GM12801 (cell line): ENCODE data around the gene USP49.

Experiments
- CTCF ChIP-seq: IDR thresholded peaks from one replicate; pipeline ENCODE4 v1.5.1; 2011; ENCODE audit warnings: control low read depth; ENCODE audit not compliant: insufficient read length; ENCODE audit errors: extremely low read depth

Gene USP49

GRCh38 chr6:41858703-41859102 is 36.5 kb downstream of the USP49 start:
- no peak for TF ChIP-seq CTCF

GRCh38 chr6:41850861-41851260 is 44.3 kb downstream of the USP49 start:
- no peak for TF ChIP-seq CTCF

DNA sequence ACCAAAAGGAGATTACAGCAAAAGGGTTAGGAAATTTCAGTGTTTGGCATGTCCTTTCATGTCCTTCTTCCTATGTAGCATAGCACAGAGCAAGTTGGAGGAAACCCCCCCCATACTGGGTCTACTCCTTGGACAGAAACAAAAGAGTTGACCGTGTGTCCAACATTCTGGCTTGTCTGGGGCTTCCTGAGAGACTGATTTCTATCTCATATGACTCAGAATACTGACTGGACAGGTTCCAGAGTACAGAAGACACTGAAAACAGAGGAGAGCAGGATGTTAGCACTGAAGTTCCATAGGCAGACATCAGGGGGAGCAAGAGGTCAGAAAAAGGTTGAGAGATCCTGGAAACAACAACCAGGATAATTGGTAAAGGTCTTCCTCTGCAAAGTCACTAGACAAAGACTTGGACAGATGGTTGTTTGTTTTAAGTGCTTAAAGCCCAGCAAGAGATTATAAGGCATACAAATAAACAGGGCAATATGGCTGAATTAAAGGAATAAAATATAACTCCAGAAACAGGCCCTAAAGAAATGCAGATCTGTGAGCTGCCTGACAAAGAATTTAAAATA is 48.4 kb downstream of the USP49 start:
- no peak for TF ChIP-seq CTCF

DNA sequence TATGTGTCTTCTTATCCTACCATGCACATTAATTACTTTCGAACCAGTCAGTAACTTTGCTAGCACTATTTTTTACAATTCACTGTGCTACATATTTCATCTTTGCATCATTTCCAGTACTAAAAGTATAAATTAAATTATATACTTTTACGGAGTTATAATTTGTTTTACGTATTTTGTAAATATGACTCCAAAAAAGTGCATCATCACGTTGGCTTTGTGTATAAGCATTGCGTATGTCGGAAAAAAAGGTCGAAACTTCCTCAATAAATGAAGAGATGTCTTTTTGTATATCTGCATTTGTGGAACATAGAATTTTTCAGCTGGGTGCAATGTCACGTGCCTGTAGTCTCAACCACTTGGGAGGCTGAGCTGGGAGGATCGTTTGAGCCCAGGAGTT is 52.0 kb downstream of the USP49 start:
- no peak for TF ChIP-seq CTCF

DNA sequence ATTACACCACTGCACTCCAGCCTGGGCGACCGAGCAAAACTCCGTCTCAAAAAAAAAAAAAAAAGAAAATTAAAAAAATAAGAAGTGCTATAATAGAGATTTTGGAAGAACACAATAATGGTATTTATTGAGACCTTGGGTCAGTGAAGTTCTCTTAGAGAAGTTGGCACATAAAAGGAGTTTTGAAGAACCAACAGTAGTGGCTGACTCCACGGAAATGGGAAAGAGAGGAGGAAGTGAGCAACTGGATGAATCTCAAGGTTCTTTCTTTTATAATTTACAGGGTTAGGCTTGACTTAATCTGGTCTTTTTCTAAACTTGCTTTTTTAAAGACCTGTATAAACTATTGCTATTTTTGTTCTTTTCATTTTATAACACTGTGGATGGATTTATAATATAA is 54.8 kb downstream of the USP49 start:
- TF ChIP-seq CTCF: no peak

DNA sequence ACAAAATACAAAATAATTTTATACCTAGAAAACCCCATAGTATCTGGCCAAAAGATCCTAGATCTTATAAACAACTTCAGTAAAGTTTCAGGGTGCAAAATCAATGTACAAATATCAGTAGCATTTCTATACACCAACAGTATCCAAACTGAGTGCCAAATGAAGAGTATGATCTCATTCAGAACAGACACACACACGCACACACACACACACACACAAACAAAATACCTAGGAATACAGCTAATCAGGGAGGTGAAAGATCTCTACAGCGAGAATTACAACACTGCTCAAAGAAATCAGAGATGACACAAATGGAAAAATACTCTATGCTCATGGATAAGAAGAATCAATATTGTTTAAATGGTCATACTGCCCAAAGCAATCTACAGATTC is 58.5 kb downstream of the USP49 start:
- no peak for TF ChIP-seq CTCF

- no peak for TF ChIP-seq CTCF
These were observed 59.0 kb downstream of the USP49 start for GRCh38 chr6:41836022-41836659.
